ENCODE results near the gene SDS.

Gene SDS

DNA sequence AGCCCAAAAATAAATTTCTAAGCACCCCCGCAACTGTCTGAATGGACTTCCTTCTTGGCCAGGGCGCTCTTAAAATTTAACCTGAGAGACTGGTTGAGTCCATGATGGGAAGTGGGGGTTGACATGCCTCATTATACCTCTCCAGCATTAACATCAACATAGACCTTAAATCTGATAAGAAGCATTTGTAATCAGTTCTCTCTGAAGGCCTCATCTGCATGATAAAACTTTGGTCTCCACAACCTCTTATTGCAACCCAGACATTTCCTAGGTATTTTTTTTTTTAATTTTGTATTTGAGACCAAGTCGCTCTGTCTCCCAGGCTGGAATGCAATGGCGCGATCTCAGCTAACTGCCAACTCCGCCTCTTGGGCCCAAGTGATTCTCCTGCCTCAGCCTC is 58.4 kb downstream of the SDS start:
- no peak for DNase-seq
